Ishikawa (cell line): Measurements from ENCODE around the gene ATP10B.
A peak's percentile ranks its signal among the peaks of the same experiment; 100 is the strongest.

ENCODE experiments used
- CEBPB ChIP-seq: IDR thresholded peaks from 2 replicates; pipeline ENCODE4 v1.6.1; 2012
- CREB1 ChIP-seq: IDR thresholded peaks from 2 replicates; pipeline ENCODE4 v1.6.1; 2012; ENCODE audit warnings: low read depth
- EGR1 ChIP-seq: IDR thresholded peaks from 2 replicates; pipeline ENCODE4 v1.6.1; 2012
- EP300 ChIP-seq: IDR thresholded peaks from 2 replicates; pipeline ENCODE4 v1.6.1; 2012; ENCODE audit warnings: borderline replicate concordance
- FOXM1 ChIP-seq: IDR thresholded peaks from 2 replicates; pipeline ENCODE4 v1.6.1; 2012; ENCODE audit warnings: low read depth, borderline replicate concordance
- NFIC ChIP-seq: IDR thresholded peaks from 2 replicates; pipeline ENCODE4 v1.6.1; 2012
- RAD21 ChIP-seq: IDR thresholded peaks from 2 replicates; pipeline ENCODE4 v1.6.1; 2012; ENCODE audit warnings: low read depth
- TAF1 ChIP-seq: IDR thresholded peaks from 2 replicates; pipeline ENCODE4 v1.6.1; 2012; ENCODE audit warnings: low read depth, mild to moderate bottlenecking
- TCF12 ChIP-seq: IDR thresholded peaks from 2 replicates; pipeline ENCODE4 v1.6.1; 2012; ENCODE audit warnings: low read depth
- TEAD4 ChIP-seq: IDR thresholded peaks from 2 replicates; pipeline ENCODE4 v1.6.1; 2012
- YY1 ChIP-seq: IDR thresholded peaks from 2 replicates; pipeline ENCODE4 v1.6.1; 2012; ENCODE audit warnings: low read depth
- ZBTB7A ChIP-seq: IDR thresholded peaks from 2 replicates; pipeline ENCODE4 v1.6.1; 2012; ENCODE audit warnings: low read depth
- TF ChIP-seq, protein P1 (sequence below): IDR thresholded peaks from 2 replicates; pipeline ENCODE4 v1.6.1; 2012
- TF ChIP-seq, protein P2 (sequence below): IDR thresholded peaks from 2 replicates; pipeline ENCODE4 v1.6.1; 2012
- TF ChIP-seq, protein P3 (sequence below): IDR thresholded peaks from 2 replicates; pipeline ENCODE4 v1.6.1; 2012; ENCODE audit warnings: low read depth, mild to moderate bottlenecking

ATP10B gene

GRCh38 chr5:160787240-160787639 lies 64.8 kb downstream of the ATP10B start:
- TF ChIP-seq ZBTB7A, result no peak
- TF ChIP-seq RAD21, result peak; percentile 28; the same call in 1 of the 2 replicates
- no peak for TF ChIP-seq EGR1

GRCh38 chr5:160774666-160775315 lies 77.2 kb downstream of the ATP10B start:
- TF ChIP-seq RAD21 (no peak), TEAD4 (no peak), NFIC (no peak), FOXM1 (no peak), TAF1 (no peak), YY1 (no peak), EGR1 (no peak), CEBPB (no peak), EP300 (no peak), TCF12 (no peak), CREB1 (no peak), ZBTB7A (no peak)
- TF ChIP-seq, protein P1, sequence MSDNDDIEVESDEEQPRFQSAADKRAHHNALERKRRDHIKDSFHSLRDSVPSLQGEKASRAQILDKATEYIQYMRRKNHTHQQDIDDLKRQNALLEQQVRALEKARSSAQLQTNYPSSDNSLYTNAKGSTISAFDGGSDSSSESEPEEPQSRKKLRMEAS, result no peak
- TF ChIP-seq, protein P2, sequence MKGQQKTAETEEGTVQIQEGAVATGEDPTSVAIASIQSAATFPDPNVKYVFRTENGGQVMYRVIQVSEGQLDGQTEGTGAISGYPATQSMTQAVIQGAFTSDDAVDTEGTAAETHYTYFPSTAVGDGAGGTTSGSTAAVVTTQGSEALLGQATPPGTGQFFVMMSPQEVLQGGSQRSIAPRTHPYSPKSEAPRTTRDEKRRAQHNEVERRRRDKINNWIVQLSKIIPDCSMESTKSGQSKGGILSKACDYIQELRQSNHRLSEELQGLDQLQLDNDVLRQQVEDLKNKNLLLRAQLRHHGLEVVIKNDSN, result no peak
- TF ChIP-seq, protein P3, sequence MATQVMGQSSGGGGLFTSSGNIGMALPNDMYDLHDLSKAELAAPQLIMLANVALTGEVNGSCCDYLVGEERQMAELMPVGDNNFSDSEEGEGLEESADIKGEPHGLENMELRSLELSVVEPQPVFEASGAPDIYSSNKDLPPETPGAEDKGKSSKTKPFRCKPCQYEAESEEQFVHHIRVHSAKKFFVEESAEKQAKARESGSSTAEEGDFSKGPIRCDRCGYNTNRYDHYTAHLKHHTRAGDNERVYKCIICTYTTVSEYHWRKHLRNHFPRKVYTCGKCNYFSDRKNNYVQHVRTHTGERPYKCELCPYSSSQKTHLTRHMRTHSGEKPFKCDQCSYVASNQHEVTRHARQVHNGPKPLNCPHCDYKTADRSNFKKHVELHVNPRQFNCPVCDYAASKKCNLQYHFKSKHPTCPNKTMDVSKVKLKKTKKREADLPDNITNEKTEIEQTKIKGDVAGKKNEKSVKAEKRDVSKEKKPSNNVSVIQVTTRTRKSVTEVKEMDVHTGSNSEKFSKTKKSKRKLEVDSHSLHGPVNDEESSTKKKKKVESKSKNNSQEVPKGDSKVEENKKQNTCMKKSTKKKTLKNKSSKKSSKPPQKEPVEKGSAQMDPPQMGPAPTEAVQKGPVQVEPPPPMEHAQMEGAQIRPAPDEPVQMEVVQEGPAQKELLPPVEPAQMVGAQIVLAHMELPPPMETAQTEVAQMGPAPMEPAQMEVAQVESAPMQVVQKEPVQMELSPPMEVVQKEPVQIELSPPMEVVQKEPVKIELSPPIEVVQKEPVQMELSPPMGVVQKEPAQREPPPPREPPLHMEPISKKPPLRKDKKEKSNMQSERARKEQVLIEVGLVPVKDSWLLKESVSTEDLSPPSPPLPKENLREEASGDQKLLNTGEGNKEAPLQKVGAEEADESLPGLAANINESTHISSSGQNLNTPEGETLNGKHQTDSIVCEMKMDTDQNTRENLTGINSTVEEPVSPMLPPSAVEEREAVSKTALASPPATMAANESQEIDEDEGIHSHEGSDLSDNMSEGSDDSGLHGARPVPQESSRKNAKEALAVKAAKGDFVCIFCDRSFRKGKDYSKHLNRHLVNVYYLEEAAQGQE, result no peak

- TF ChIP-seq, protein P3, result no peak
- TF ChIP-seq ZBTB7A (no peak), CEBPB (no peak), FOXM1 (no peak), EP300 (no peak), TAF1 (no peak), TCF12 (no peak), EGR1 (no peak), CREB1 (no peak), RAD21 (no peak), YY1 (no peak), NFIC (no peak), TEAD4 (no peak)
- TF ChIP-seq, protein P1, result no peak
- TF ChIP-seq, protein P2, result no peak
Observed at GRCh38 chr5:160773646-160774410, 78.2 kb downstream of the ATP10B start.

DNA sequence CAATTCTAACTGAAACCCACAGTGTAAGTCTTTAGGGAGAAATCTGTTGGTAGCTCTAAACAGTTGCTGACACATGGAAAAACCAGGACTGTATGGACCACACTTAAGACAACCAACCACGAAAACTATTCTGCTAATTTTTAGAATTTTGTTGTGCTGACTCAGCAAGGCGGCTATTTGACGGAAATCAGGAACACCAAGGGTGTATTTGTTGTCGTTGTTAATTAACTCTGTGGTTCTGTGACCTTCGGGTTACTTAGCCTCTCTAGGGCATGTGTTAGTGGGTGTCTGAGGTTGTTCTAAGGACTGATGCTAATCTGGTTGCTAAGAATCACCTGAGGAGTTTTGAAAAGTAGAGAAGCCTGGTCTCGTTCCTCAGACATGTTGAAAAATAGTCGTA lies 79.2 kb downstream of the ATP10B start:
- TF ChIP-seq TCF12, result no peak
- TF ChIP-seq YY1, result no peak
- no peak for TF ChIP-seq RAD21

DNA sequence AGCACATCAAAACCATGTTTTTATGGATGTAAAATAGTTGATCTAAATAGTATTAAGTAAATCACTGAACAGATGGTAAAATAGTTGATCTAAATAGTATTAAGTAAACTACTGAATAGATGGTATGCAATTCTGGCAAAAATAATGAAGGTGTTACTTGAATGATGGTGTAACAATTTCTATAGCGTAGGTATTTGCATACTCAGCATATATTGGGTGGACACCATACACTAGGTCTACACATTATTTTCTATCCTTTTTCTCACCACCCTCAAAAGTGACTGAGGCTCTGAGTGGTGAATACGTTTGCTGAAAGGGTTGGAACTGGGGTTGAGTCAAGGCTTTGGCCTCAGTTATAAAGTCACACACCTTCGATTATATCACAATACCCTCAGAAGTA lies 81.3 kb downstream of the ATP10B start:
- TF ChIP-seq EGR1 (no peak), CEBPB (no peak), CREB1 (no peak), YY1 (no peak), TCF12 (no peak), ZBTB7A (no peak), EP300 (no peak), TAF1 (no peak), TEAD4 (no peak), FOXM1 (no peak)
- TF ChIP-seq, protein P2, result no peak
- TF ChIP-seq, protein P1, result no peak
- TF ChIP-seq, protein P3, result no peak
